K562 (cell line): ENCODE data around the gene ARID3A. TPM values are rescaled to one million over a fixed set of nuclear protein-coding genes. Genes with fewer than 3 reads are reported as not detected.

Experiments
- ARID2 ChIP-seq: fragments of 450-650 bp; IDR thresholded peaks from 2 replicates; pipeline ENCODE4 v1.6.1; 2017; ENCODE audit warnings: antibody characterized with exemption, mild to moderate bottlenecking
- ARNT ChIP-seq, 2 experiments: fragments of 450-650 bp; IDR thresholded peaks; 2 replicates each; pipeline ENCODE4 v1.6.1; 2016; ENCODE audit warnings: mild to moderate bottlenecking in 1 of 2
- BCL6 ChIP-seq: fragments of 250-450 bp; sonication (Bioruptor Pico); IDR thresholded peaks from 2 replicates; pipeline ENCODE4 v1.4.0; 2020
- BRCA1 ChIP-seq, 2 experiments: fragments of 450-650 bp in 1 of 2; sonication (generic) in 1 of 2; formaldehyde crosslinking in 1 of 2; IDR thresholded peaks; 2 replicates each; pipeline versions ENCODE4 v1.5.0 to v1.6.1; 2017 to 2020; ENCODE audit warnings: mild to moderate bottlenecking in 1 of 2, missing genetic modification reagents in 1 of 2
- CCNT2 ChIP-seq: IDR thresholded peaks from 2 replicates; pipeline ENCODE4 v1.6.1; 2011; ENCODE audit warnings: borderline replicate concordance, low read depth, mild to moderate bottlenecking, moderate library complexity, mixed read lengths, low read length; ENCODE audit not compliant: insufficient read length; ENCODE audit errors: extremely low read depth
- ELF4 ChIP-seq: fragments of 450-650 bp; formaldehyde crosslinking; IDR thresholded peaks from 2 replicates; pipeline ENCODE4 v1.4.0; 2022; ENCODE audit warnings: missing genetic modification characterization
- ERF ChIP-seq: fragments of 450-650 bp; formaldehyde crosslinking; IDR thresholded peaks from 2 replicates; pipeline ENCODE4 v1.4.0; 2020; ENCODE audit warnings: mild to moderate bottlenecking, mixed read lengths
- EWSR1 ChIP-seq: fragments of 450-650 bp; IDR thresholded peaks from 2 replicates; pipeline ENCODE4 v1.6.1; 2018; ENCODE audit warnings: borderline replicate concordance, mild to moderate bottlenecking, low read depth, moderate library complexity; ENCODE audit not compliant: partially characterized antibody
- GTF2B ChIP-seq: IDR thresholded peaks from 2 replicates; pipeline ENCODE4 v1.6.1; 2011; ENCODE audit not compliant: insufficient read length; ENCODE audit errors: extremely low read depth
- HBP1 ChIP-seq: fragments of 450-650 bp; formaldehyde crosslinking; IDR thresholded peaks from 2 replicates; pipeline ENCODE4 v1.4.0; 2022; ENCODE audit warnings: missing genetic modification characterization
- HDAC3 ChIP-seq: fragments of 450-650 bp; IDR thresholded peaks from 2 replicates; pipeline ENCODE4 v1.6.1; 2018; ENCODE audit warnings: borderline replicate concordance, mild to moderate bottlenecking, moderate library complexity; ENCODE audit not compliant: partially characterized antibody
- HNRNPL ChIP-seq: fragments of 200-400 bp; formaldehyde crosslinking; IDR thresholded peaks from 2 replicates; pipeline ENCODE4 v1.6.1; 2017; ENCODE audit warnings: low read depth, mild to moderate bottlenecking, low read length
- KDM1A ChIP-seq, 2 experiments: fragments of 450-650 bp; IDR thresholded peaks; 2 replicates each; pipeline ENCODE4 v1.6.1; 2016; ENCODE audit warnings: mild to moderate bottlenecking in 2 of 2
- L3MBTL2 ChIP-seq: fragments of 450-650 bp; IDR thresholded peaks from 2 replicates; pipeline ENCODE4 v1.6.1; 2016; ENCODE audit warnings: mild to moderate bottlenecking, moderate library complexity
- PATZ1 ChIP-seq: fragments of 250-450 bp; sonication (Bioruptor Pico); IDR thresholded peaks from 2 replicates; pipeline ENCODE4 v1.5.0; 2020; ENCODE audit warnings: mild to moderate bottlenecking, borderline replicate concordance
- POLR2H ChIP-seq: IDR thresholded peaks from 2 replicates; pipeline ENCODE4 v1.6.1; 2016; ENCODE audit warnings: missing genetic modification characterization, low read depth, mild to moderate bottlenecking, control low read depth, missing compliant biosample characterization, moderate library complexity
- SAP30 ChIP-seq: fragments of 200-600 bp; sonication (generic); IDR thresholded peaks from 2 replicates; pipeline ENCODE4 v1.6.1; 2012; ENCODE audit warnings: borderline replicate concordance, low read depth, mild to moderate bottlenecking, moderate library complexity, low read length, control low read depth, inconsistent platforms; ENCODE audit not compliant: insufficient read depth, poor library complexity, severe bottlenecking
- SMAD2 ChIP-seq: fragments of 150-350 bp; IDR thresholded peaks from 2 replicates; pipeline ENCODE4 v1.6.1; 2014; ENCODE audit warnings: low read depth, mild to moderate bottlenecking, low read length
- SNAPC5 ChIP-seq: fragments of 250-450 bp; sonication (Bioruptor Pico); IDR thresholded peaks from 2 replicates; pipeline ENCODE4 v1.8.0; 2021; ENCODE audit warnings: moderate library complexity, mild to moderate bottlenecking, inconsistent platforms
- STAT5B ChIP-seq: fragments of 250-450 bp; sonication (Bioruptor Pico); IDR thresholded peaks from 2 replicates; pipeline ENCODE4 v1.8.0; 2021; ENCODE audit warnings: mild to moderate bottlenecking, inconsistent platforms
- ZNF280A ChIP-seq: fragments of 450-650 bp; IDR thresholded peaks from 2 replicates; pipeline ENCODE4 v1.6.1; 2018; ENCODE audit warnings: mild to moderate bottlenecking, low read depth; ENCODE audit not compliant: partially characterized antibody
- ZNF280B ChIP-seq: fragments of 250-450 bp; sonication (Bioruptor Pico); IDR thresholded peaks from 2 replicates; pipeline ENCODE4 v1.5.1; 2021; ENCODE audit warnings: mild to moderate bottlenecking
- polyA plus RNA-seq, 8 experiments: library from polyadenylated mRNA; depleted of rRNA in 4 of 8; stranded (reverse) in 5 of 8; unstranded in 3 of 8; fragments of >200 nt; fragmentation: Nextera tagmentation in 2 of 8; fragmentation: Illumina TruSeq in 1 of 8; extraction: Ambion mirVana in 2 of 8; extraction: Trizol in 1 of 8; gene quantifications; 2 replicates each; pipeline versions ENCODE4 v1.2.1 to v1.2.3, GENCODE V29; 2011 to 2014; ENCODE audit warnings: inconsistent platforms in 1 of 8, missing spikeins in 1 of 8
- total RNA-seq, 7 experiments: library from RNA; depleted of rRNA in 6 of 7; stranded (reverse); fragments of >200 nt in 6 of 7; fragmentation: Illumina TruSeq in 2 of 7; extraction: Trizol in 2 of 7; gene quantifications; 2 replicates each; pipeline versions ENCODE4 v1.2.1 to v1.2.3, GENCODE V29; 2011 to 2021; ENCODE audit warnings: low replicate concordance in 1 of 7

Gene ARID3A
- total and polyA plus RNA-seq, 9 of the 15 experiments (the other 6 are each of a cell fraction or from before 2014, with no cell fraction given), result 1.4 to 118 (median 31.2) TPM

GRCh38 chr19:1000095-1000494 lies 74.3 kb downstream of the ARID3A start, which contains the start of gene GRIN3B (continued):
- TF ChIP-seq CCNT2 (no peak), SMAD2 (no peak), BCL6 (CRISPR knock-in tag) (no peak), EWSR1 (no peak), ELF4 (CRISPR knock-in tag) (no peak), L3MBTL2 (no peak), POLR2H (tag) (no peak), ZNF280A (no peak), GTF2B (no peak), SNAPC5 (CRISPR knock-in tag) (no peak), PATZ1 (no peak), KDM1A (IDR thresholded peaks at IDR 0.05) (peak in 1 of 2 experiments; percentile 39; a peak in 1 of 4 replicates), STAT5B (CRISPR knock-in tag) (no peak), ARID2 (no peak), HDAC3 (no peak), SAP30 (no peak), ZNF280B (CRISPR knock-in tag) (no peak), HNRNPL (0 out of 2 replicates have a peak, but pooled peaks have one; percentile 23), BRCA1 (IDR thresholded peaks at IDR 0.05) (no peak), BRCA1 (CRISPR knock-in tag; IDR thresholded peaks at IDR 0.05) (no peak), ERF (CRISPR knock-in tag) (no peak), ARNT (IDR thresholded peaks at IDR 0.05) (no peak), HBP1 (CRISPR knock-in tag) (no peak)
